ENCODE measurements around the gene SEMA4D.
"Not testable (repeated sequence)": the region's sequence is repeated elsewhere in the genome, so short reads cannot be mapped to it uniquely, and the experiment has no call there.

Gene SEMA4D

GRCh38 chr9:89473762-89474469 lies 24.0 kb downstream of the SEMA4D start:
- H3K9ac ChIP-seq (ENCODE audit: low read depth, low read length): no peak overlapping the region
- TF ChIP-seq CTCF (IDR thresholded peaks at IDR 0.05; ENCODE audit: borderline replicate concordance, extremely low read depth, low read length, poor library complexity, severe bottlenecking) (no peak), EZH2 (IDR thresholded peaks at IDR 0.05; ENCODE audit: borderline replicate concordance, low read depth, low read length, severe bottlenecking) (no peak)
- DNase-seq (no peak), ATAC-seq (ENCODE audit: insufficient read depth, low read depth) (no peak)
- peaks cover 99% of the 10 kb centered on the region for H3K79me2 ChIP-seq (ENCODE audit: insufficient read depth, low read length)
- no peaks in the 10 kb centered on the region for H3K27me3 ChIP-seq (ENCODE audit: insufficient read depth, low read length, poor library complexity)
- H3K4me2 ChIP-seq (ENCODE audit: insufficient read depth, low read length): no peak overlapping the region
- H3K27ac ChIP-seq (ENCODE audit: low read length): peak overlapping the region; percentile 53; the same call in 1 of the 2 replicates
- H3K9me3 ChIP-seq (ENCODE audit: insufficient read depth, low read length, severe bottlenecking): no peaks in the 10 kb centered on the region
- peaks cover 97% of the 10 kb centered on the region for H3K4me1 ChIP-seq (ENCODE audit: insufficient read depth, low read length)
- H2AFZ ChIP-seq (ENCODE audit: low read depth, low read length): no peak overlapping the region
- H3K4me3 ChIP-seq (ENCODE audit: low read depth in 1 of 2, low read length in 2 of 2): no peak overlapping the region
- peaks cover 86% of the 10 kb centered on the region for H4K20me1 ChIP-seq (ENCODE audit: insufficient read depth, low read length)
- peaks cover 71% of the 10 kb centered on the region for H3K36me3 ChIP-seq (ENCODE audit: insufficient read depth, low read length)

- not testable (repeated sequence) for H3K4me3 ChIP-seq (ENCODE audit: low read depth in 1 of 2, low read length in 2 of 2); ATAC-seq (ENCODE audit: insufficient read depth, low read depth); H3K9me3 ChIP-seq (ENCODE audit: insufficient read depth, low read length, severe bottlenecking); H3K9ac ChIP-seq (ENCODE audit: low read depth, low read length); H3K27ac ChIP-seq (ENCODE audit: low read length); H2AFZ ChIP-seq (ENCODE audit: low read depth, low read length); DNase-seq; H3K4me2 ChIP-seq (ENCODE audit: insufficient read depth, low read length); H3K27me3 ChIP-seq (ENCODE audit: insufficient read depth, low read length, poor library complexity)
- H4K20me1 ChIP-seq (ENCODE audit: insufficient read depth, low read length): peaks cover 88% of the 10 kb centered on the region
- peaks cover 77% of the 10 kb centered on the region for H3K36me3 ChIP-seq (ENCODE audit: insufficient read depth, low read length)
- peaks cover 95% of the 10 kb centered on the region for H3K4me1 ChIP-seq (ENCODE audit: insufficient read depth, low read length)
- H3K79me2 ChIP-seq (ENCODE audit: insufficient read depth, low read length): peaks cover 100% of the 10 kb centered on the region
These were observed 26.1 kb downstream of the SEMA4D start for GRCh38 chr9:89471796-89472320.

GRCh38 chr9:89471390-89471789 lies 26.5 kb downstream of the SEMA4D start:
- no peak overlapping the region for H2AFZ ChIP-seq (ENCODE audit: low read depth, low read length)
- H3K9ac ChIP-seq (ENCODE audit: low read depth, low read length): no peak overlapping the region
- no peak for DNase-seq
- no peak overlapping the region for H3K4me3 ChIP-seq (ENCODE audit: low read depth in 1 of 2, low read length in 2 of 2)
- H3K4me1 ChIP-seq (ENCODE audit: insufficient read depth, low read length): peaks cover 95% of the 10 kb centered on the region
- H3K4me2 ChIP-seq (ENCODE audit: insufficient read depth, low read length): no peak overlapping the region; the same call in 1 of the 2 replicates
- H3K36me3 ChIP-seq (ENCODE audit: insufficient read depth, low read length): peaks cover 76% of the 10 kb centered on the region
- no peaks in the 10 kb centered on the region for H3K27me3 ChIP-seq (ENCODE audit: insufficient read depth, low read length, poor library complexity)
- no peak for ATAC-seq (ENCODE audit: insufficient read depth, low read depth)
- peak overlapping the region; percentile 48; the same call in 1 of the 2 replicates for H3K27ac ChIP-seq (ENCODE audit: low read length)
- peaks cover 88% of the 10 kb centered on the region for H4K20me1 ChIP-seq (ENCODE audit: insufficient read depth, low read length)
- no peaks in the 10 kb centered on the region for H3K9me3 ChIP-seq (ENCODE audit: insufficient read depth, low read length, severe bottlenecking)
- peaks cover 100% of the 10 kb centered on the region for H3K79me2 ChIP-seq (ENCODE audit: insufficient read depth, low read length)
- TF ChIP-seq CTCF (IDR thresholded peaks at IDR 0.05; ENCODE audit: borderline replicate concordance, extremely low read depth, low read length, poor library complexity, severe bottlenecking): no peak
- TF ChIP-seq EZH2 (IDR thresholded peaks at IDR 0.05; ENCODE audit: borderline replicate concordance, low read depth, low read length, severe bottlenecking): no peak

GRCh38 chr9:89470224-89470839 lies 27.6 kb downstream of the SEMA4D start:
- no peaks in the 10 kb centered on the region for H3K27me3 ChIP-seq (ENCODE audit: insufficient read depth, low read length, poor library complexity)
- H3K9ac ChIP-seq (ENCODE audit: low read depth, low read length): no peak overlapping the region
- no peaks in the 10 kb centered on the region for H3K9me3 ChIP-seq (ENCODE audit: insufficient read depth, low read length, severe bottlenecking)
- TF ChIP-seq EZH2 (IDR thresholded peaks at IDR 0.05; ENCODE audit: borderline replicate concordance, low read depth, low read length, severe bottlenecking): no peak
- TF ChIP-seq CTCF (IDR thresholded peaks at IDR 0.05; ENCODE audit: borderline replicate concordance, extremely low read depth, low read length, poor library complexity, severe bottlenecking): no peak
- peak; percentile 47; the same call in 2 of the 3 replicates for ATAC-seq (ENCODE audit: insufficient read depth, low read depth)
- peaks cover 75% of the 10 kb centered on the region for H3K36me3 ChIP-seq (ENCODE audit: insufficient read depth, low read length)
- H3K4me3 ChIP-seq (ENCODE audit: low read depth in 1 of 2, low read length in 2 of 2): no peak overlapping the region
- peaks cover 95% of the 10 kb centered on the region for H3K4me1 ChIP-seq (ENCODE audit: insufficient read depth, low read length)
- H2AFZ ChIP-seq (ENCODE audit: low read depth, low read length): no peak overlapping the region
- peaks cover 100% of the 10 kb centered on the region for H3K79me2 ChIP-seq (ENCODE audit: insufficient read depth, low read length)
- H4K20me1 ChIP-seq (ENCODE audit: insufficient read depth, low read length): peaks cover 88% of the 10 kb centered on the region
- no peak for DNase-seq
- H3K27ac ChIP-seq (ENCODE audit: low read length): peak overlapping the region; percentile 50
- no peak overlapping the region for H3K4me2 ChIP-seq (ENCODE audit: insufficient read depth, low read length)
